Psoas muscle (tissue), 7 donors: ENCODE data around the gene PTGES3L. TPM values are rescaled to one million over a fixed set of nuclear protein-coding genes. Genes with fewer than 3 reads are reported as not detected.

Experiments
- polyA plus RNA-seq, 3 donors: library from polyadenylated mRNA; stranded (reverse); fragments of 200-250 nt; gene quantifications; one replicate each; pipeline ENCODE4 v1.2.3, GENCODE V29; 2013
- total RNA-seq, 4 donors: library from RNA; stranded (reverse); fragmentation: NEBNext Ultra II Directional in 2 of 4; extraction: Animal tissue kit (Norgen Biotek cat#: 25700) in 2 of 4; gene quantifications; one replicate each; pipeline versions ENCODE4 v1.2.1 to v1.2.4, GENCODE V29; 2021 to 2023
- donor health status: healthy with polysubstance abuse.
- donor health status: DM: no; HTN: no; CAD: no; lungs with moderate emphysema.
- donor health status: Bipolar disorder and iron deficiency.
- donor health status: healthy.
- donor health status: DM: no; HTN: no; CAD: no.
- donor health status: DM: no; HTN: no; CAD: no.
- donor health status: DM: yes; HTN: yes; CAD: no.

The PTGES3L gene
- total and polyA plus RNA-seq, 7 donors, result 43.7 to 66.0 (median 48.7) TPM

Other genes starting within 250 kb of the PTGES3L start
- 10 to 100 TPM; 25.7 to 59.1 (median 33.7) TPM for gene EZH1, start 235.0 kb downstream of the PTGES3L start, total RNA-seq
- 10 to 100 TPM; 15.2 to 43.9 (median 22.3) TPM for gene EZH1, start 235.0 kb downstream of the PTGES3L start, polyA plus RNA-seq
- 10 to 100 TPM in 3 of 4 donors, 1 to 10 TPM in 1; 9.2 to 39.8 (median 18.7) TPM for gene RAMP2, start 218.9 kb downstream of the PTGES3L start, total RNA-seq
- gene RAMP2, start 218.9 kb downstream of the PTGES3L start, polyA plus RNA-seq, result 10 to 100 TPM; 17.5 to 21.9 (median 21.4) TPM
- 10 to 100 TPM; 38.6 to 45.2 (median 39.8) TPM for gene VPS25, start 206.6 kb downstream of the PTGES3L start, total RNA-seq
- gene VPS25, start 206.6 kb downstream of the PTGES3L start, polyA plus RNA-seq, result 10 to 100 TPM; 46.0 to 73.3 (median 72.8) TPM
- under 1 TPM in 3 of 4 donors, not detected in 1; 0.08 to 0.30 (median 0.09) TPM for gene WNK4, start 199.5 kb downstream of the PTGES3L start, total RNA-seq
- gene WNK4, start 199.5 kb downstream of the PTGES3L start, polyA plus RNA-seq, result under 1 TPM in 1 of 3 donors, not detected in 2; 0.01 TPM
- 10 to 100 TPM; 69.1 to 85.2 (median 83.9) TPM for gene COA3, start 181.4 kb downstream of the PTGES3L start, total RNA-seq
- gene COA3, start 181.4 kb downstream of the PTGES3L start, polyA plus RNA-seq, result 100 to 1,000 TPM; 126 to 167 (median 130) TPM
- 1 to 10 TPM in 1 of 4 donors, under 1 TPM in 2, not detected in 1; 0.74 to 1.3 (median 0.79) TPM for gene CNTD1, start 181.2 kb downstream of the PTGES3L start, total RNA-seq
- 1 to 10 TPM in 1 of 3 donors, under 1 TPM in 2; 0.24 to 1.0 (median 0.36) TPM for gene CNTD1, start 181.2 kb downstream of the PTGES3L start, polyA plus RNA-seq
- 10 to 100 TPM; 45.9 to 85.4 (median 60.6) TPM for gene BECN1, start 155.8 kb downstream of the PTGES3L start, total RNA-seq
- gene BECN1, start 155.8 kb downstream of the PTGES3L start, polyA plus RNA-seq, result 100 to 1,000 TPM in 1 of 3 donors, 10 to 100 TPM in 2; 54.4 to 150 (median 69.1) TPM
- 100 to 1,000 TPM in 3 of 4 donors, 10 to 100 TPM in 1; 61.7 to 105 (median 103) TPM for gene PSME3, start 146.7 kb downstream of the PTGES3L start, total RNA-seq
- 100 to 1,000 TPM in 2 of 3 donors, 10 to 100 TPM in 1; 86.0 to 239 (median 204) TPM for gene PSME3, start 146.7 kb downstream of the PTGES3L start, polyA plus RNA-seq
- gene AOC2, start 135.5 kb downstream of the PTGES3L start, total RNA-seq, result 1 to 10 TPM in 1 of 4 donors, under 1 TPM in 3; 0.49 to 1.0 (median 0.71) TPM
- 1 to 10 TPM in 1 of 3 donors, under 1 TPM in 2; 0.08 to 1.6 (median 0.60) TPM for gene AOC2, start 135.5 kb downstream of the PTGES3L start, polyA plus RNA-seq
- 10 to 100 TPM in 2 of 4 donors, 1 to 10 TPM in 2; 5.8 to 11.8 (median 8.5) TPM for gene AOC3, start 128.9 kb downstream of the PTGES3L start, total RNA-seq
- gene AOC3, start 128.9 kb downstream of the PTGES3L start, polyA plus RNA-seq, result 1 to 10 TPM; 5.9 to 9.3 (median 8.4) TPM
- gene G6PC1, start 79.3 kb downstream of the PTGES3L start, total RNA-seq, result not detected
- gene G6PC1, start 79.3 kb downstream of the PTGES3L start, polyA plus RNA-seq, result under 1 TPM in 1 of 3 donors, not detected in 2; 0.03 TPM
- 10 to 100 TPM; 29.7 to 54.6 (median 43.1) TPM for gene AARSD1, start 15.6 kb downstream of the PTGES3L start, total RNA-seq
- 10 to 100 TPM; 55.2 to 68.1 (median 55.3) TPM for gene AARSD1, start 15.6 kb downstream of the PTGES3L start, polyA plus RNA-seq
- 10 to 100 TPM in 2 of 4 donors, 1 to 10 TPM in 2; 8.7 to 16.8 (median 12.8) TPM for gene RUNDC1, start 485 bp upstream of the PTGES3L start, total RNA-seq
- gene RUNDC1, start 485 bp upstream of the PTGES3L start, polyA plus RNA-seq, result 10 to 100 TPM; 10.4 to 17.8 (median 10.6) TPM
- 1,000 to 10,000 TPM in 1 of 4 donors, 100 to 1,000 TPM in 3; 506 to 1,045 (median 824) TPM for gene RPL27, start 18.3 kb upstream of the PTGES3L start, total RNA-seq
- 1,000 to 10,000 TPM; 2,533 to 3,118 (median 2,913) TPM for gene RPL27, start 18.3 kb upstream of the PTGES3L start, polyA plus RNA-seq
- 1 to 10 TPM; 4.6 to 6.5 (median 6.2) TPM for gene IFI35, start 26.7 kb upstream of the PTGES3L start, total RNA-seq
- 1 to 10 TPM; 4.2 to 7.8 (median 6.5) TPM for gene IFI35, start 26.7 kb upstream of the PTGES3L start, polyA plus RNA-seq
- gene VAT1, start 42.3 kb upstream of the PTGES3L start, total RNA-seq, result 10 to 100 TPM; 20.0 to 50.6 (median 34.1) TPM
- 10 to 100 TPM; 19.2 to 20.2 (median 19.7) TPM for gene VAT1, start 42.3 kb upstream of the PTGES3L start, polyA plus RNA-seq
- gene RND2, start 45.2 kb upstream of the PTGES3L start, total RNA-seq, result under 1 TPM; 0.04 to 0.22 (median 0.16) TPM
- gene RND2, start 45.2 kb upstream of the PTGES3L start, polyA plus RNA-seq, result under 1 TPM; 0.04 to 0.09 (median 0.04) TPM
- 1 to 10 TPM; 2.3 to 6.1 (median 3.8) TPM for gene BRCA1, start 145.3 kb upstream of the PTGES3L start, total RNA-seq
- 1 to 10 TPM; 1.5 to 4.6 (median 2.2) TPM for gene BRCA1, start 145.3 kb upstream of the PTGES3L start, polyA plus RNA-seq
- gene NBR1, start 191.1 kb upstream of the PTGES3L start, total RNA-seq, result 100 to 1,000 TPM; 104 to 157 (median 133) TPM
- 10 to 100 TPM; 13.7 to 91.7 (median 45.9) TPM for gene NBR1, start 191.1 kb upstream of the PTGES3L start, polyA plus RNA-seq
- 1 to 10 TPM; 1.9 to 3.4 (median 2.6) TPM for gene TMEM106A, start 231.8 kb upstream of the PTGES3L start, total RNA-seq
- under 1 TPM; 0.21 to 0.60 (median 0.53) TPM for gene TMEM106A, start 231.8 kb upstream of the PTGES3L start, polyA plus RNA-seq
- not detected for gene CCDC200, start 248.5 kb upstream of the PTGES3L start, total RNA-seq
- under 1 TPM in 2 of 3 donors, not detected in 1; 0.38 to 0.41 TPM for gene CCDC200, start 248.5 kb upstream of the PTGES3L start, polyA plus RNA-seq